ENCODE results near the gene ALKBH4.

DNA sequence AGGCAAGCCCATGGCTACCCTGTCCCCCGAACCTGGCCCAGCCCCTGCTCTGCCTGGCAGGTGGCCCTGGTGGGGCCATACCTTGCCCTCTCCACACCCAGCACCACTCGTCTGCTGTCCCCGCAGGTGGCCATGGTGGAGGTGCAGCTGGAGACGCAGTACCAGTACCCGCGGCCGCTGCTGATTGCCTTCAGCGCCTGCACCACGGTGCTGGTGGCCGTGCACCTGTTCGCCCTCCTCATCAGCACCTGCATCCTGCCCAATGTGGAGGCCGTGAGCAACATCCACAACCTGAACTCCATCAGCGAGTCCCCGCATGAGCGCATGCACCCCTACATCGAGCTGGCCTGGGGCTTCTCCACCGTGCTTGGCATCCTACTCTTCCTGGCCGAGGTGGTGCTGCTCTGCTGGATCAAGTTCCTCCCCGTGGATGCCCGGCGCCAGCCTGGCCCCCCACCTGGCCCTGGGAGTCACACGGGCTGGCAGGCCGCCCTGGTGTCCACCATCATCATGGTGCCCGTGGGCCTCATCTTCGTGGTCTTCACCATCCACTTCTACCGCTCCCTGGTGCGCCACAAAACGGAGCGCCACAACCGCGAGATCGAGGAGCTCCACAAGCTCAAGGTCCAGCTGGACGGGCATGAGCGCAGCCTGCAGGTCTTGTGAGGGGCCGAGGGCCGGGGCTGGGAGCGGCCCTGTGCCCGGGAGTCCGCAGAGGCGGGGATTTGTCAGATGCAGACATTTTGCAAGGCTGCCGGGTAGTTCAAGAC, 18.1 kb downstream of the ALKBH4 start:
- TF ChIP-seq, protein P1, sequence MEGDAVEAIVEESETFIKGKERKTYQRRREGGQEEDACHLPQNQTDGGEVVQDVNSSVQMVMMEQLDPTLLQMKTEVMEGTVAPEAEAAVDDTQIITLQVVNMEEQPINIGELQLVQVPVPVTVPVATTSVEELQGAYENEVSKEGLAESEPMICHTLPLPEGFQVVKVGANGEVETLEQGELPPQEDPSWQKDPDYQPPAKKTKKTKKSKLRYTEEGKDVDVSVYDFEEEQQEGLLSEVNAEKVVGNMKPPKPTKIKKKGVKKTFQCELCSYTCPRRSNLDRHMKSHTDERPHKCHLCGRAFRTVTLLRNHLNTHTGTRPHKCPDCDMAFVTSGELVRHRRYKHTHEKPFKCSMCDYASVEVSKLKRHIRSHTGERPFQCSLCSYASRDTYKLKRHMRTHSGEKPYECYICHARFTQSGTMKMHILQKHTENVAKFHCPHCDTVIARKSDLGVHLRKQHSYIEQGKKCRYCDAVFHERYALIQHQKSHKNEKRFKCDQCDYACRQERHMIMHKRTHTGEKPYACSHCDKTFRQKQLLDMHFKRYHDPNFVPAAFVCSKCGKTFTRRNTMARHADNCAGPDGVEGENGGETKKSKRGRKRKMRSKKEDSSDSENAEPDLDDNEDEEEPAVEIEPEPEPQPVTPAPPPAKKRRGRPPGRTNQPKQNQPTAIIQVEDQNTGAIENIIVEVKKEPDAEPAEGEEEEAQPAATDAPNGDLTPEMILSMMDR (conservative IDR thresholded peaks at IDR 0.05; ENCODE audit: low read length): no peak
- TF ChIP-seq EZH2phosphoT487 (IDR thresholded peaks at IDR 0.05; ENCODE audit: borderline replicate concordance): no peak

All from Loucy (cell line).